K562 (cell line): ENCODE measurements around the gene ANKS1A. TPM values are rescaled to one million over a fixed set of nuclear protein-coding genes. Genes with fewer than 3 reads are reported as not detected.
A peak's percentile ranks its signal among the peaks of the same experiment; 100 is the strongest.

Source experiments
- CHAMP1 ChIP-seq: fragments of 450-650 bp; IDR thresholded peaks from 2 replicates; pipeline ENCODE4 v1.6.1; 2016; ENCODE audit warnings: mild to moderate bottlenecking
- CTBP1 ChIP-seq: fragments of 450-650 bp; IDR thresholded peaks from 2 replicates; pipeline ENCODE4 v1.6.1; 2016; ENCODE audit warnings: borderline replicate concordance
- DIDO1 ChIP-seq: fragments of 450-650 bp; IDR thresholded peaks from 2 replicates; pipeline ENCODE4 v1.6.1; 2016; ENCODE audit warnings: low read depth, missing biosample characterization, missing genetic modification characterization
- E2F1 ChIP-seq: sonication (generic); formaldehyde crosslinking; IDR thresholded peaks from 2 replicates; pipeline ENCODE4 v1.8.1; 2023; ENCODE audit warnings: mild to moderate bottlenecking, missing genetic modification reagents, moderate library complexity
- FOSL1 ChIP-seq: fragments of 200-800 bp; sonication (Bioruptor generic); conservative IDR thresholded peaks from 2 replicates; pipeline ENCODE4 v1.6.1; 2016; ENCODE audit warnings: missing genetic modification characterization, missing compliant biosample characterization
- FOXA1 ChIP-seq: fragments of 450-650 bp; IDR thresholded peaks from 2 replicates; pipeline ENCODE4 v1.6.1; 2016; ENCODE audit warnings: mild to moderate bottlenecking, borderline replicate concordance
- HMBOX1 ChIP-seq: sonication (generic); IDR thresholded peaks from 2 replicates; pipeline ENCODE4 v1.6.1; 2016
- MNT ChIP-seq, 2 experiments: fragments of 450-650 bp; conservative IDR thresholded peaks; 2 replicates each; pipeline ENCODE4 v1.6.1; 2017; ENCODE audit warnings: mild to moderate bottlenecking in 2 of 2, moderate library complexity in 2 of 2
- MTA2 ChIP-seq: fragments of 450-650 bp; IDR thresholded peaks from 2 replicates; pipeline ENCODE4 v1.6.1; 2016; ENCODE audit warnings: low read depth
- NFE2L1 ChIP-seq: fragments of 450-650 bp; IDR thresholded peaks from 2 replicates; pipeline ENCODE4 v1.6.1; 2016; ENCODE audit warnings: missing genetic modification characterization, low read depth, mild to moderate bottlenecking, missing compliant biosample characterization, moderate library complexity, borderline replicate concordance
- POLR2G ChIP-seq: fragments of 200-400 bp; formaldehyde crosslinking; IDR thresholded peaks from 2 replicates; pipeline ENCODE4 v1.6.1; 2017; ENCODE audit warnings: low read depth, mild to moderate bottlenecking, antibody characterized with exemption, low read length, moderate library complexity
- PRPF4 ChIP-seq: fragments of 200-400 bp; formaldehyde crosslinking; IDR thresholded peaks from one replicate; pipeline ENCODE4 v1.6.1; 2017; ENCODE audit warnings: low read length, low read depth, mild to moderate bottlenecking; ENCODE audit not compliant: insufficient read depth, poor library complexity, severe bottlenecking
- SAFB2 ChIP-seq: fragments of 200-400 bp; formaldehyde crosslinking; IDR thresholded peaks from 2 replicates; pipeline ENCODE4 v1.6.1; 2018; ENCODE audit warnings: borderline replicate concordance, low read length, low read depth, moderate library complexity; ENCODE audit not compliant: severe bottlenecking
- SMAD4 ChIP-seq: fragments of 250-450 bp; sonication (Bioruptor Pico); conservative IDR thresholded peaks from 2 replicates; pipeline ENCODE4 v1.8.0; 2021; ENCODE audit warnings: inconsistent platforms, mild to moderate bottlenecking, moderate library complexity
- SRF ChIP-seq, 2 experiments: fragments of 250-450, 450-650 bp in 1 of 2; sonication (Bioruptor Pico) in 1 of 2; sonication (generic) in 1 of 2; formaldehyde crosslinking; IDR thresholded peaks; 2 replicates each; pipeline versions ENCODE4 v1.5.0 to v1.5.1; 2020 to 2022; ENCODE audit warnings: mild to moderate bottlenecking in 1 of 2, missing genetic modification reagents in 1 of 2
- TARDBP ChIP-seq: fragments of 450-650 bp; IDR thresholded peaks from 2 replicates; pipeline ENCODE4 v1.6.1; 2016
- YBX1 ChIP-seq: fragments of 450-650 bp; IDR thresholded peaks from 2 replicates; pipeline ENCODE4 v1.7.1; 2016; ENCODE audit warnings: mild to moderate bottlenecking
- ZNF518B ChIP-seq: fragments of 250-450 bp; sonication (Bioruptor Pico); IDR thresholded peaks from 2 replicates; pipeline ENCODE4 v1.5.0; 2021; ENCODE audit warnings: mild to moderate bottlenecking, moderate library complexity
- ZNF695 ChIP-seq: fragments of 450-650 bp; formaldehyde crosslinking; IDR thresholded peaks from 2 replicates; pipeline ENCODE4 v1.4.0; 2020; ENCODE audit warnings: mild to moderate bottlenecking, moderate library complexity
- ZNF717 ChIP-seq: fragments of 250-450 bp; sonication (Bioruptor Pico); IDR thresholded peaks from 2 replicates; pipeline ENCODE4 v1.5.0; 2021
- polyA plus RNA-seq, 8 experiments: library from polyadenylated mRNA; depleted of rRNA in 4 of 8; stranded (reverse) in 5 of 8; unstranded in 3 of 8; fragments of >200 nt; fragmentation: Nextera tagmentation in 2 of 8; fragmentation: Illumina TruSeq in 1 of 8; extraction: Ambion mirVana in 2 of 8; extraction: Trizol in 1 of 8; gene quantifications; 2 replicates each; pipeline versions ENCODE4 v1.2.1 to v1.2.3, GENCODE V29; 2011 to 2014; ENCODE audit warnings: inconsistent platforms in 1 of 8, missing spikeins in 1 of 8
- total RNA-seq, 7 experiments: library from RNA; depleted of rRNA in 6 of 7; stranded (reverse); fragments of >200 nt in 6 of 7; fragmentation: Illumina TruSeq in 2 of 7; extraction: Trizol in 2 of 7; gene quantifications; 2 replicates each; pipeline versions ENCODE4 v1.2.1 to v1.2.3, GENCODE V29; 2011 to 2021; ENCODE audit warnings: low replicate concordance in 1 of 7

Gene ANKS1A
- total and polyA plus RNA-seq, 9 of the 15 experiments (the other 6 are each of a cell fraction or from before 2014, with no cell fraction given) = 1.1 to 13.8 (median 5.3) TPM

- no peak for TF ChIP-seq ZNF518B (CRISPR knock-in tag)
- TF ChIP-seq SMAD4 (CRISPR knock-in tag) = no peak; the same call in 1 of the 2 replicates
- TF ChIP-seq TARDBP = peak; percentile 86; the same call in 1 of the 2 replicates
- no peak for TF ChIP-seq YBX1
- peak in 1 of 2 experiments; percentile 27; a peak in 1 of 4 replicates for TF ChIP-seq SRF (CRISPR knock-in tag; IDR thresholded peaks at IDR 0.05)
- no peak for TF ChIP-seq ZNF717 (CRISPR knock-in tag)
- TF ChIP-seq HMBOX1 = peak; percentile 62
- TF ChIP-seq CHAMP1 = peak; percentile 94
- no peak for TF ChIP-seq SAFB2
- TF ChIP-seq MNT (conservative IDR thresholded peaks at IDR 0.05) = peak; percentile 94 to 96
- TF ChIP-seq NFE2L1 (tag) = no peak
- TF ChIP-seq E2F1 (CRISPR knock-in tag) = no peak
- TF ChIP-seq POLR2G = no peak
- peak; percentile 89 for TF ChIP-seq FOSL1 (tag)
- TF ChIP-seq DIDO1 (tag) = no peak
- TF ChIP-seq MTA2 = peak; percentile 97
- TF ChIP-seq FOXA1 = no peak
- TF ChIP-seq PRPF4 = no peak
- TF ChIP-seq ZNF695 (CRISPR knock-in tag) = no peak
- TF ChIP-seq CTBP1 = peak; percentile 92
Measured at GRCh38 chr6:34865107-34865506, 23.9 kb upstream of the ANKS1A start (continued).
